NCI-H2171 (cell line): ENCODE data around the gene RRP12.
"Not testable (repeated sequence)": the region's sequence is repeated elsewhere in the genome, so short reads cannot be mapped to it uniquely, and the experiment has no call there.

Experiments
- DNase-seq: peaks from one replicate; lab custom pipeline; 2025; lab: John Stamatoyannopoulos, UW

The RRP12 gene

GRCh38 chr10:97407952-97408248 is 6.8 kb upstream of the RRP12 start:
- DNase-seq, result no peak

- DNase-seq, result peak; percentile 8
Observed at GRCh38 chr10:97407211-97407951, 6.2 kb upstream of the RRP12 start.

GRCh38 chr10:97406483-97406882 is 5.3 kb upstream of the RRP12 start:
- not testable (repeated sequence) for DNase-seq

GRCh38 chr10:97406064-97406463 is 4.9 kb upstream of the RRP12 start:
- no peak for DNase-seq

GRCh38 chr10:97404044-97404443 is 2.9 kb upstream of the RRP12 start:
- DNase-seq, result no peak

GRCh38 chr10:97401455-97401919 is 347 bp upstream of the RRP12 start:
- no peak for DNase-seq

GRCh38 chr10:97399843-97400545 is 1.1 kb downstream of the RRP12 start:
- no peak for DNase-seq

GRCh38 chr10:97396056-97396455 is 5.1 kb downstream of the RRP12 start:
- DNase-seq, result no peak

- DNase-seq, result no peak
Observed at GRCh38 chr10:97393034-97393573, 8.0 kb downstream of the RRP12 start.

GRCh38 chr10:97390091-97390490 is 11.0 kb downstream of the RRP12 start:
- DNase-seq, result no peak

GRCh38 chr10:97388152-97388551 is 13.0 kb downstream of the RRP12 start:
- DNase-seq, result no peak

GRCh38 chr10:97385565-97385964 is 15.6 kb downstream of the RRP12 start:
- DNase-seq, result no peak

- DNase-seq, result no peak
Observed at GRCh38 chr10:97384641-97385040, 16.5 kb downstream of the RRP12 start.

GRCh38 chr10:97384156-97384555 is 17.0 kb downstream of the RRP12 start:
- DNase-seq, result no peak

- no peak for DNase-seq
Observed at GRCh38 chr10:97383159-97383558, 18.0 kb downstream of the RRP12 start.

GRCh38 chr10:97381626-97382025 is 19.5 kb downstream of the RRP12 start:
- no peak for DNase-seq

- DNase-seq, result no peak
Observed at GRCh38 chr10:97380516-97380915, 20.6 kb downstream of the RRP12 start.

- no peak for DNase-seq
Observed at GRCh38 chr10:97378933-97379921, 21.9 kb downstream of the RRP12 start.

GRCh38 chr10:97376413-97376812 is 24.7 kb downstream of the RRP12 start:
- no peak for DNase-seq

- no peak for DNase-seq
Observed at GRCh38 chr10:97373456-97373855, 27.7 kb downstream of the RRP12 start.

GRCh38 chr10:97372233-97372875 is 28.8 kb downstream of the RRP12 start:
- no peak for DNase-seq

- DNase-seq, result no peak
Observed at GRCh38 chr10:97371696-97372095, 29.4 kb downstream of the RRP12 start.
